Esophagus (tissue), 2 donors: Measurements from ENCODE around the gene RAD23A. TPM values are rescaled to one million over a fixed set of nuclear protein-coding genes. Genes with fewer than 3 reads are reported as not detected.

ENCODE experiments used
- H3K27ac ChIP-seq, 2 donors: one replicate each; pipeline ENCODE4 v1.5.1; 2013; ENCODE audit warnings: low read depth in 2 of 2, mild to moderate bottlenecking in 2 of 2, inconsistent platforms in 1 of 2, low read length in 1 of 2, moderate library complexity in 1 of 2
- H3K27me3 ChIP-seq, 2 donors: one replicate each; pipeline ENCODE4 v1.6.1; 2013; ENCODE audit warnings: low read length in 2 of 2, control low read depth in 1 of 2, mild to moderate bottlenecking in 1 of 2; ENCODE audit not compliant: insufficient read depth in 2 of 2, control insufficient read depth in 1 of 2
- H3K36me3 ChIP-seq, 2 donors: one replicate each; pipeline ENCODE4 v1.6.1; 2013; ENCODE audit warnings: low read length in 1 of 2; ENCODE audit not compliant: control insufficient read depth in 2 of 2, insufficient read depth in 2 of 2
- H3K4me1 ChIP-seq, 2 donors: one replicate each; pipeline ENCODE4 v1.6.1; 2013; ENCODE audit warnings: low read length in 1 of 2; ENCODE audit not compliant: control insufficient read depth in 2 of 2, insufficient read depth in 2 of 2
- H3K4me3 ChIP-seq, 2 donors: one replicate each; pipeline ENCODE4 v1.5.1; 2013; ENCODE audit warnings: low read length in 2 of 2, mild to moderate bottlenecking in 2 of 2, low read depth in 1 of 2, moderate library complexity in 1 of 2
- H3K9me3 ChIP-seq, 2 donors: one replicate each; pipeline ENCODE4 v1.6.1; 2013; ENCODE audit warnings: mild to moderate bottlenecking in 2 of 2, low read depth in 1 of 2, low read length in 1 of 2, moderate library complexity in 1 of 2; ENCODE audit not compliant: control insufficient read depth in 2 of 2, insufficient read depth in 1 of 2
- WGBS, 2 donors: extraction: QIAGEN DNeasy Blood & Tissue Kit; methylation state at CpG; one replicate each; pipeline ENCODE4 v1.1.7; 2013; 5-methylcytosine and 5-hydroxymethylcytosine counted together
- polyA plus RNA-seq, 2 donors: library from polyadenylated mRNA; stranded (reverse); fragments of 200-250 nt; gene quantifications; one replicate each; pipeline ENCODE4 v1.2.3, GENCODE V29; 2013
- donor health status: healthy with polysubstance abuse.
- donor health status: Bipolar disorder and iron deficiency.

RAD23A gene
- polyA plus RNA-seq, 2 donors, result 73.9 to 81.0 TPM

DNA sequence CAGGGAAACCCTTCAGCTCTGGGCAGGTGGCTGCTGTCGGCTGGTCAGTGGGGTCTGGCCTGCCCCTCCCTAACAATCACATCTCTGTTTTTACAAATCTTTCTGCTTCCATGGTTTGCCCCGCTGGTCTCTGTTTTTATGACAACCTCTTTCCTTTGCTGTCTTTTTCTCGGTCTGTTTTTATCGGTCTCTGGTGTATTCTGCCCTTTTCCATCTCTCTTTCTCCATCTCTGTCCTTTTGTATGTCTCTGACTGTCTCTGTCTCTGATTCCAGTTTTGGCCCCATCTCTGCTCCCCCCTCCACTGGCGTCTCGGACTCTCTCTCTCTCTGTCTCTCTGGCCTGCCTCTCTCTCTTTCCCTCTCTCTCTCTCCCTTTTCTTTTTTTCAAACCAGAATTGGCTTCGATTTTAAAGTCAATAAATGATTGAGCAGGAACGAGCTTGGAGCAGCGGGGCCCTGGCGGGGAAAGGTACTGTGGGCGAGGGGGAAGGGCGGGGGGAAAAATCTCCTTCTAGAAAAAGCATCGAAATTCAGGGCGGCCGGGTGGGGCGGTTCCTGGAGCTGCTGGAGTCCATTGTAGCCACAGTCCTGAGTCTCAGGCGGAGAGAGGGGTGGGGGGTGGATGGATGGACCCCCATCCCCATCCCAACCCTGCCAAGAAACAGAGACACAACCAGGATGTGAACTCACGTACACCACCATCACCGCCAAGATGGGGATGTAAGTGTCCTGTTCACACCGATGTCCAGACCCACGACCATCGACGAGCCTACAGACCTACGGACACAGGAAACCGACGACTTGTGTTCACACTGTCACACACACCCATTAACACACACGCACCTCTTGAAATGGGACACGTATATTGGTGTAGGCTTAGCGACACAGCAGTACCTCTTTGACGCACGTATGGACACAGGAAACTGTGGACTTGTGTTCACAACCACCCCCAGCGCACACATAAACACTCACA, 52.6 kb downstream of the RAD23A start:
- Histone ChIP-seq H3K4me3 (peak overlapping the region in 1 of 2 donors; percentile 97), H3K36me3 (peaks cover 0 to 12% of the 10 kb centered on the region in 2 donors), H3K4me1 (peaks cover 6 to 48% of the 10 kb centered on the region in 2 donors), H3K27me3 (no peaks in the 10 kb centered on the region), H3K27ac (peak overlapping the region; percentile 89 to 92), H3K9me3 (no peaks in the 10 kb centered on the region)
- 45 to 65% methylated on average over 32 of the region's 32 CpGs for WGBS, 2 donors

DNA sequence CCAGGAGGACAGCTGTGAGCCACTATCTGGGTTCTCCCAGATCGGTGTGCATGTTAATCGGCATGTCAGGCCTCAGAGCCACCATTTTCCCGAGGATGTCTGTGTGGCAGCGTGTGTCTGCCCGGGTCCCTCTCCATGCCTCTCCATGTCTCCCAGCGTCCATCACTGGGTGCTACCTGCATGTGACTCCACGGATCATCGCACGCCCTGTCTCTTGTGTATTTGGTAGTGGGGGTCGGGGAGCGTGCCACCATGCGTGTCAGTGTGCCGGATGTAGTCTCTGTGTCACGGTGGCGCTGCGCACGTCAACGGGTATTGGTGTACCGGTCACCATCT, 55.5 kb downstream of the RAD23A start:
- Histone ChIP-seq H3K36me3 (peaks cover 0 to 15% of the 10 kb centered on the region in 2 donors), H3K4me1 (peaks cover 10 to 61% of the 10 kb centered on the region in 2 donors), H3K27me3 (no peaks in the 10 kb centered on the region), H3K9me3 (no peaks in the 10 kb centered on the region), H3K4me3 (no peak overlapping the region), H3K27ac (peak overlapping the region; percentile 89 to 92)
- 49 to 68% methylated on average over 19 of the region's 19 CpGs for WGBS, 2 donors

DNA sequence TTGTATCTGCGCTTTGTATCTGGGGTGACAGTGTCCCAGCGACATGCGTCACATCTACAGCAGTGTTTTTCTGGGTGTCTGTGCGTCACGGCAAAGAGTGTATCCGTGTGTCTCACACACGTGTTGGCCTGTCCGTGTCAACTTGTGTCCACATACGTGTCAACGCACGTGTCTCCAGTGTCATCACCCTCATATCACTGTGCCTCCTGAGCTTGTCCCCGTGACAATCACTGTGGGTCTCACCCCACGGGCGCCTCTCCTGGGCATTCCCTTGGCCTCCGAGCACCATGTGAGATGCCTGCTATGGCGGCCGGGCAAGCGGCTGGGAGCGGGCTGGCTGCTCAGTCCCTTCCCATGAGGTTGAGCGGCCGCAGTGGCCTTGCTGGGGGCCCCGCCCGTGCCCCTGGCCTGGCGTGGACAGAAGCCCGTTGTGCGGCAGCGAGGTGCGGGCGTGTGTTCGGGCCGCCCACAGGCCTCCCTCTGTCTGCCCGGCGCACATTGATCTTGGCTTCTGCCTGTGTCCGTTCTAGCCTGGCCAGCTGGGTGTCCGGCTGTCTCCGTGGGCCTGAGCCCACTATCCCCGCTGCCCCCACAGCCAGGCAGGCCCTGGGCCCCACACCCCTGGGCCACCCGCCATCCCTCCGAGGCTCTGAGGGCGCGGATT, 56.0 kb downstream of the RAD23A start:
- Histone ChIP-seq H3K27ac (peak overlapping the region; percentile 89 to 92), H3K27me3 (no peaks in the 10 kb centered on the region), H3K4me1 (peaks cover 10 to 66% of the 10 kb centered on the region in 2 donors), H3K4me3 (peak overlapping the region; percentile 0 to 30), H3K36me3 (peaks cover 0 to 15% of the 10 kb centered on the region in 2 donors), H3K9me3 (no peaks in the 10 kb centered on the region)
- 34 to 58% methylated on average over 34 to 41 of the region's 41 CpGs for WGBS, 2 donors

DNA sequence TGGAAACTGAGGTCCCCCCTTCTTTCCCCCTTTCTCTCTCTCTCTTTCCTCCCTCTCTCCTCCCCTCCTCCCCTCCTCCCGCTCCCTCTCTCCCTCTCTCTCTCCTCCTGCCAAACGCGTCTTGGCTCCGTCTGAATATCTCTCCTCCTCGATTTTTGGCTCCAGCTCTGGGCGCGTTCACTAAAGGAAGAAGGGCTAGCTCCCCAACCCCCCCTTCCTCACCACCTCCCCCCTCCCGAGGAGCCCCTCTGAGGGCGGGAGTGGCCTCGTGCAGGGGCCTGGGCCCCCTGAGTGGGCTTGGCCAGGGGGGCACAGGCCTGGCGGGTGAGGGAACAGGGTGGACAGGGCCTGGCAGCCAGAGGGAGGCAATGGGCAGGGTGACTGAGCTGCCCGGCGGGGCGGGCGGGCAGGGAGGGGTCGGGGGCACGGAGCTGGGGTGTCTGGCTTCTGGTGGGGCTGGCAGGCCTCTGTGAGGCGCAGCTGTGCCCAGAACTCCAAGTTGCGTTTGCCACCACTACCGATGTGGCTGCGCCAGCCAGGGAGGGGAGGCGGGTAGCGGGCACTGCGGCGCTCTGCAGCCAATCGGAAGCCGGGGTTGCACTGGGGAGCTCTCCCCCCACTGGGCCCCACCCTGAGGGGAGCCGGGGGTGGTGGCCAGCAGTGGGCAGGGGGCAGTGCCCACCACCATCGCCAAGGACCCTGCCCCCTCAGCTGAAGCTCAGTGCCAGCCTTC, 56.7 kb downstream of the RAD23A start:
- 26 to 49% methylated on average over 24 to 29 of the region's 29 CpGs for WGBS, 2 donors
- peaks cover 0 to 12% of the 10 kb centered on the region in 2 donors for H3K36me3 ChIP-seq
- peak overlapping the region; percentile 89 to 92 for H3K27ac ChIP-seq
- H3K4me3 ChIP-seq, result peak overlapping the region; percentile 0 to 30
- H3K4me1 ChIP-seq, result peaks cover 11 to 68% of the 10 kb centered on the region in 2 donors
- no peaks in the 10 kb centered on the region for H3K27me3 ChIP-seq
- H3K9me3 ChIP-seq, result no peaks in the 10 kb centered on the region

DNA sequence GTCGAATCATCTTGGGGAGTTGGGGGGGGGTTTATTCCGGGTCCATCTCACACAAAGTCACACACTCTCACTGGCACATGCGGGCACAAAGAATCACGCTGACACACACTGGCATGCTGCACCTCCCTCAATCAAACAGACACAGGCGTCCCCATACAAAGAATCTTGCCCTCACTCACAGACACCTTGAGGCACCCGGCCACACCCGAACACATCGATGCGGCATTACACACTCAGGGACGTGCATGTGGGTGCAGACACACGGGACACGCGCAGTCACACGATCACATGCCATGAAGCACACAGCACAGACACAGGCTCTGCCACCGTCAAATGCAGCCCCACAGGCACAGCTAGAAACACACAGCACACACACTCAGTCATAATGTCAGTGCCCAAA, 57.4 kb downstream of the RAD23A start:
- H3K27me3 ChIP-seq, result no peaks in the 10 kb centered on the region
- WGBS, 2 donors, result 40 to 57% methylated on average over 15 of the region's 15 CpGs
- H3K36me3 ChIP-seq, result peaks cover 0 to 10% of the 10 kb centered on the region in 2 donors
- no peaks in the 10 kb centered on the region for H3K9me3 ChIP-seq
- peaks cover 16 to 68% of the 10 kb centered on the region in 2 donors for H3K4me1 ChIP-seq
- H3K4me3 ChIP-seq, result no peak overlapping the region
- H3K27ac ChIP-seq, result peak overlapping the region; percentile 89 to 92

Other genes starting within 250 kb of the RAD23A start
- gene FBXW9, start 249.2 kb upstream of the RAD23A start, polyA plus RNA-seq, result 10 to 100 TPM in 1 of 2 donors, 1 to 10 TPM in 1; 5.0 to 12.3 TPM
- gene TNPO2, start 221.9 kb upstream of the RAD23A start, polyA plus RNA-seq, result 10 to 100 TPM; 29.7 to 37.2 TPM
- 100 to 1,000 TPM; 212 to 215 TPM for gene TRIR, start 211.2 kb upstream of the RAD23A start, polyA plus RNA-seq
- gene GET3, start 208.4 kb upstream of the RAD23A start, polyA plus RNA-seq, result 10 to 100 TPM; 46.2 to 74.1 TPM
- gene BEST2, start 194.1 kb upstream of the RAD23A start, polyA plus RNA-seq, result under 1 TPM; 0.06 TPM
- gene HOOK2, start 170.3 kb upstream of the RAD23A start, polyA plus RNA-seq, result 100 to 1,000 TPM in 1 of 2 donors, 10 to 100 TPM in 1; 47.9 to 103 TPM
- 100 to 1,000 TPM; 175 to 339 TPM for gene JUNB, start 154.4 kb upstream of the RAD23A start, polyA plus RNA-seq
- 100 to 1,000 TPM; 157 to 323 TPM for gene PRDX2, start 144.1 kb upstream of the RAD23A start, polyA plus RNA-seq
- 1 to 10 TPM; 2.8 to 8.4 TPM for gene THSD8, start 143.8 kb upstream of the RAD23A start, polyA plus RNA-seq
- 10 to 100 TPM in 1 of 2 donors, 1 to 10 TPM in 1; 6.9 to 20.8 TPM for gene RNASEH2A, start 139.3 kb upstream of the RAD23A start, polyA plus RNA-seq
- not detected for gene RTBDN, start 111.3 kb upstream of the RAD23A start, polyA plus RNA-seq
- under 1 TPM; 0.18 to 0.22 TPM for gene MAST1, start 107.3 kb upstream of the RAD23A start, polyA plus RNA-seq
- gene DNASE2, start 64.4 kb upstream of the RAD23A start, polyA plus RNA-seq, result 10 to 100 TPM in 1 of 2 donors, 1 to 10 TPM in 1; 7.8 to 15.9 TPM
- gene KLF1, start 58.7 kb upstream of the RAD23A start, polyA plus RNA-seq, result not detected
- gene GCDH, start 54.7 kb upstream of the RAD23A start, polyA plus RNA-seq, result 10 to 100 TPM; 14.3 to 21.0 TPM
- under 1 TPM; 0.20 to 0.59 TPM for gene SYCE2, start 26.6 kb upstream of the RAD23A start, polyA plus RNA-seq
- 10 to 100 TPM; 29.1 to 49.3 TPM for gene FARSA, start 12.2 kb upstream of the RAD23A start, polyA plus RNA-seq
- 100 to 1,000 TPM; 173 to 361 TPM for gene CALR, start 7.3 kb upstream of the RAD23A start, polyA plus RNA-seq
- gene GADD45GIP1, start 11.4 kb downstream of the RAD23A start, polyA plus RNA-seq, result 10 to 100 TPM; 53.7 to 57.0 TPM
- not detected for gene DAND5, start 23.7 kb downstream of the RAD23A start, polyA plus RNA-seq
- 10 to 100 TPM; 26.9 to 38.5 TPM for gene NFIX, start 49.6 kb downstream of the RAD23A start, polyA plus RNA-seq
- 1 to 10 TPM; 1.5 to 1.9 TPM for gene LYL1, start 157.0 kb downstream of the RAD23A start, polyA plus RNA-seq
- 10 to 100 TPM; 34.0 to 59.5 TPM for gene TRMT1, start 170.9 kb downstream of the RAD23A start, polyA plus RNA-seq
- gene NACC1, start 172.4 kb downstream of the RAD23A start, polyA plus RNA-seq, result 10 to 100 TPM; 19.5 to 39.4 TPM
- 10 to 100 TPM; 75.1 to 76.0 TPM for gene STX10, start 204.5 kb downstream of the RAD23A start, polyA plus RNA-seq
- 100 to 1,000 TPM in 1 of 2 donors, 10 to 100 TPM in 1; 52.1 to 101 TPM for gene IER2, start 204.5 kb downstream of the RAD23A start, polyA plus RNA-seq